Trophoblast cell (in vitro differentiated cells and primary cell): ENCODE measurements around the gene CHST11.

ENCODE experiments used
- DNase-seq, 2 donors: peaks; one replicate each; pipeline ENCODE4 v3.0.0-alpha.2; 2016
- H2AFZ ChIP-seq: 2 replicates; pipeline ENCODE4 v1.6.1; 2013; ENCODE audit warnings: low read length, moderate library complexity, mild to moderate bottlenecking; ENCODE audit not compliant: insufficient read depth, poor library complexity
- H2AK5ac ChIP-seq: 2 replicates; pipeline ENCODE4 v1.6.1; 2013; ENCODE audit warnings: mild to moderate bottlenecking, low read length
- H2BK120ac ChIP-seq: 2 replicates; pipeline ENCODE4 v1.6.1; 2013; ENCODE audit warnings: low read length, mild to moderate bottlenecking, moderate library complexity; ENCODE audit not compliant: insufficient read depth, poor library complexity
- H2BK12ac ChIP-seq: 2 replicates; pipeline ENCODE4 v1.6.1; 2013; ENCODE audit warnings: mild to moderate bottlenecking, low read length, moderate library complexity
- H2BK5ac ChIP-seq: 2 replicates; pipeline ENCODE4 v1.6.1; 2013; ENCODE audit warnings: low read length, low read depth, moderate library complexity, mild to moderate bottlenecking; ENCODE audit not compliant: poor library complexity
- H3K14ac ChIP-seq: 2 replicates; pipeline ENCODE4 v1.6.1; 2013; ENCODE audit warnings: mild to moderate bottlenecking, low read length
- H3K18ac ChIP-seq: 2 replicates; pipeline ENCODE4 v1.6.1; 2013; ENCODE audit warnings: mild to moderate bottlenecking, low read length
- H3K23ac ChIP-seq: 2 replicates; pipeline ENCODE4 v1.6.1; 2013; ENCODE audit warnings: low read length
- H3K27ac ChIP-seq: 2 replicates; pipeline ENCODE4 v1.5.1; 2013; ENCODE audit warnings: low read depth, mild to moderate bottlenecking, inconsistent platforms, low read length, moderate library complexity
- H3K27me3 ChIP-seq: 2 replicates; pipeline ENCODE4 v1.6.1; 2013; ENCODE audit warnings: inconsistent platforms, mild to moderate bottlenecking, low read length, moderate library complexity; ENCODE audit not compliant: insufficient read depth
- H3K36me3 ChIP-seq, 2 experiments: 1 replicate in 1 of 2; 2 replicates in 1 of 2; pipeline ENCODE4 v1.6.1; 2013; ENCODE audit warnings: low read length in 2 of 2, mild to moderate bottlenecking in 2 of 2, moderate library complexity in 1 of 2; ENCODE audit not compliant: insufficient read depth in 2 of 2, control insufficient read depth in 1 of 2
- H3K4ac ChIP-seq: 2 replicates; pipeline ENCODE4 v1.6.1; 2013; ENCODE audit warnings: low read depth, mild to moderate bottlenecking, low read length, moderate library complexity
- H3K4me1 ChIP-seq, 2 experiments: 1 replicate in 1 of 2; 2 replicates in 1 of 2; pipeline ENCODE4 v1.6.1; 2013; ENCODE audit warnings: low read length in 2 of 2, mild to moderate bottlenecking in 2 of 2, moderate library complexity in 1 of 2; ENCODE audit not compliant: insufficient read depth in 2 of 2, control insufficient read depth in 1 of 2
- H3K4me2 ChIP-seq: 2 replicates; pipeline ENCODE4 v1.6.1; 2013; ENCODE audit warnings: inconsistent platforms, mild to moderate bottlenecking, low read length, moderate library complexity
- H3K4me3 ChIP-seq: 2 replicates; pipeline ENCODE4 v1.5.1; 2013; ENCODE audit warnings: mild to moderate bottlenecking, low read depth, low read length, inconsistent platforms
- H3K79me1 ChIP-seq: one replicate; pipeline ENCODE4 v1.6.1; 2013; ENCODE audit warnings: low read length
- H3K79me2 ChIP-seq: 2 replicates; pipeline ENCODE4 v1.6.1; 2013; ENCODE audit warnings: low read length, mild to moderate bottlenecking; ENCODE audit not compliant: control insufficient read depth, insufficient read depth, poor library complexity
- H3K9ac ChIP-seq: 2 replicates; pipeline ENCODE4 v1.6.1; 2013; ENCODE audit warnings: mild to moderate bottlenecking, low read length
- H3K9me3 ChIP-seq: 2 replicates; pipeline ENCODE4 v1.6.1; 2013; ENCODE audit warnings: low read depth, mild to moderate bottlenecking, control low read depth, inconsistent platforms, low read length; ENCODE audit not compliant: insufficient read depth
- H4K12ac ChIP-seq: 2 replicates; pipeline ENCODE4 v1.6.1; 2013; ENCODE audit warnings: low read depth, mild to moderate bottlenecking, low read length, moderate library complexity
- H4K8ac ChIP-seq: 2 replicates; pipeline ENCODE4 v1.6.1; 2013; ENCODE audit warnings: low read depth, mild to moderate bottlenecking, low read length, moderate library complexity
- H4K91ac ChIP-seq: one replicate; pipeline ENCODE4 v1.6.1; 2013; ENCODE audit warnings: low read depth, mild to moderate bottlenecking, low read length, moderate library complexity
- WGBS: extraction: QIAGEN DNeasy Blood & Tissue Kit; methylation state at CpG from one replicate; pipeline ENCODE4 v1.1.7; 2013; ENCODE audit warnings: missing lambda C conversion rate; ENCODE audit not compliant: insufficient read length, insufficient coverage; ENCODE audit errors: extremely low coverage; 5-methylcytosine and 5-hydroxymethylcytosine counted together

The CHST11 gene

GRCh38 chr12:104486363-104486750 is 29.6 kb downstream of the CHST11 start:
- H4K91ac ChIP-seq = no peak overlapping the region
- WGBS = no CpG with 5 or more reads among the region's 7 CpGs

DNA sequence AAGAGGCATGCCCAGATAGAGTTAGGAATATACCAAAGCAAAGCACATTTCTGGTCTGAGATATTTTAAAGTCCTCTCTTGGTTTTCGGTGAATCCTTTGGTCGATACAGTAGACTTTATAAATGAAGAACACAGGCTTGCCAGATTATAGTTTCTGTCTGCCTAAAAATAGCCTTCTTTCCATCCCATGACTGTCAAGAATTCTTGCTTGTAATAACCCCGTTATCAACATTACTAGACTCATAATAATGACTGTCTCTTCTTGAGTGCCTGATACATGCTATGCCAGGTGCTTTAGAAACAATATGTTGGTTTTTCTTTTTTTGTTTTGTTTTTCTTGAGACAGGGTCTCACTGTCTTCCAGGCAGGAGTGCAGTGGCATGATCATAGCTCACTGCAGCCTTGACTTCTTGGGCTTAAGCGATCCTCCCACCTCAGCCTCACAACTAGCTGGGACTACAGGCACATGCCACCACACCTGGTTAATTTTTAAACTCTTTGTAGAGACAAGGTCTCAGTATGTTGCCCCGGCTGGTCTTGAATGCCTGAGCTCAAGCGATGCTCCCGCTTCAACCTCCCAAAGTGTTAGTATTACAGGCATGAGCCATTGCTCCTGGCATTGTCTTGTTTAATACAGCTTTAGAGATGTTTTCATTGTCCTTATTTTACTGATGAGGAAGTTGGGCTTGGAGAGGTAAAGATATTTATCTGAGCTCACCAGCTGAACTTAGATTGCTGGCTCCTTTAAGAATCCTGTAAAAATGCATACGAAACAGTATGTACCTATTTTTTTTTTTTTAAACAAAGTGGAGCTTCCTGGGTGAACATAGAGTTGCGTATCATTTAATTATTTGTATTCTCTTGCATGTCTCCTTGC is 30.4 kb downstream of the CHST11 start:
- no peak overlapping the region for H4K8ac ChIP-seq
- peaks cover 2% of the 10 kb centered on the region for H3K79me2 ChIP-seq
- H3K14ac ChIP-seq = no peak overlapping the region
- WGBS = no CpG with 5 or more reads among the region's 9 CpGs
- H3K27me3 ChIP-seq = no peaks in the 10 kb centered on the region
- no peak overlapping the region for H3K18ac ChIP-seq
- H3K36me3 ChIP-seq = peaks cover 0 to 5% of the 10 kb centered on the region in 2 experiments
- no peak for DNase-seq
- H3K9ac ChIP-seq = no peak overlapping the region
- H2BK5ac ChIP-seq = no peak overlapping the region
- H2AK5ac ChIP-seq = no peak overlapping the region
- H2BK120ac ChIP-seq = no peak overlapping the region
- no peaks in the 10 kb centered on the region for H3K4me1 ChIP-seq
- H3K4ac ChIP-seq = no peak overlapping the region
- no peak overlapping the region for H2AFZ ChIP-seq
- no peak overlapping the region for H3K4me3 ChIP-seq
- H3K23ac ChIP-seq = no peak overlapping the region
- no peak overlapping the region for H4K91ac ChIP-seq
- H3K4me2 ChIP-seq = no peak overlapping the region
- no peaks in the 10 kb centered on the region for H3K79me1 ChIP-seq
- no peak overlapping the region for H4K12ac ChIP-seq
- H2BK12ac ChIP-seq = no peak overlapping the region
- H3K9me3 ChIP-seq = peaks cover 2% of the 10 kb centered on the region
- no peak overlapping the region for H3K27ac ChIP-seq

More at GRCh38 chr12:104486363-104486750, 29.6 kb downstream of the CHST11 start:
- Histone ChIP-seq H3K18ac (no peak overlapping the region), H3K4me3 (no peak overlapping the region), H3K79me2 (peaks cover 2% of the 10 kb centered on the region), H2BK120ac (no peak overlapping the region), H3K9me3 (peaks cover 2% of the 10 kb centered on the region), H3K4me2 (no peak overlapping the region), H3K4me1 (no peaks in the 10 kb centered on the region), H2BK5ac (no peak overlapping the region), H2AK5ac (no peak overlapping the region), H3K27me3 (no peaks in the 10 kb centered on the region), H4K12ac (no peak overlapping the region), H3K4ac (no peak overlapping the region), H3K23ac (no peak overlapping the region), H3K79me1 (no peaks in the 10 kb centered on the region), H3K9ac (no peak overlapping the region), H2BK12ac (no peak overlapping the region), H2AFZ (no peak overlapping the region), H3K36me3 (peaks cover 0 to 5% of the 10 kb centered on the region in 2 experiments), H4K8ac (no peak overlapping the region), H3K14ac (no peak overlapping the region), H3K27ac (no peak overlapping the region)
- no peak for DNase-seq

DNA sequence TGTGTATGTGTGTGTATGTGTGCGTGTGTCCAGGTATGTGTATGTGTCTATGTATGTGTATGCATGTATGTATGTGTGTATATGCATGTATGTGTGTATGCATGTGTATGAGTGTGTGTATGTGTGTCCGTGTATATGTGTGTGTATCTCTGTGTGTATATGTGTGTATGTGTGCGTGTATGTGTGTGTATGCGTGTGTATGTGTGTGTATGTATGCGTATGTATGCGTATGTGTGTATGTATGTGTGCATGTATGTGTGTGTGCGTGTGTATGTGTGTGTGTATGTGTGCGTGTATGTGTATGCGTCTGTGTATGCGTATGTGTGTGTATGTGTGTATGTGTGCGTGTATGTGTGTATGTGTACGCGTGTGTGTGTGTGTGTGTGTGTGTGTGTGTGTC is 31.6 kb downstream of the CHST11 start:
- no peak overlapping the region for H3K9ac ChIP-seq
- no CpG with 5 or more reads among the region's 13 CpGs for WGBS
- H3K27ac ChIP-seq = no peak overlapping the region

DNA sequence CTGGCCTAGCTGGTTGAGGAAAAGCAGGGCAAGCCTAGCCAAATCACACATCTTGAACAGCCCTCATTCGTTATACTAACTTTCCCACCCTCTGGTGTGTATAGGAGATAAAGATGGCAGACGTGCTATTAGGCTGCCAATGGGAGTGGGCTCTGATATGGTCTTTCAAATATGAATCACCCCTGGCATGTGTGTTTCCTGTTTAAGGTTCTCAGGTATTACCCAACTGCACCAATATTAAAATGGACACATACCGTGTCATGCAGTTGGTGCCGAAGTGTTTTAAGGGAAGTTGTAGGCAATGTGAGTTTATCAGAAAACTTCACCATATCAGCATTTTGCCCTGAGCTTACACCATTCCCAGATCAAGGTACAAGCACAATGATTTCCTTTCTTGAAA is 33.4 kb downstream of the CHST11 start:
- Histone ChIP-seq H3K4me1 (no peaks in the 10 kb centered on the region), H2BK5ac (no peak overlapping the region), H4K91ac (no peak overlapping the region), H3K9ac (no peak overlapping the region), H2AFZ (no peak overlapping the region), H2AK5ac (no peak overlapping the region), H3K14ac (no peak overlapping the region), H2BK120ac (no peak overlapping the region), H3K79me1 (no peaks in the 10 kb centered on the region), H3K9me3 (peaks cover 2% of the 10 kb centered on the region), H3K4ac (no peak overlapping the region), H4K12ac (no peak overlapping the region), H3K36me3 (peaks cover 0 to 3% of the 10 kb centered on the region in 2 experiments), H3K4me3 (no peak overlapping the region), H3K79me2 (no peaks in the 10 kb centered on the region), H3K4me2 (no peak overlapping the region), H3K23ac (no peak overlapping the region), H3K18ac (no peak overlapping the region), H3K27ac (no peak overlapping the region), H4K8ac (no peak overlapping the region), H2BK12ac (no peak overlapping the region), H3K27me3 (no peaks in the 10 kb centered on the region)
- WGBS = no CpG with 5 or more reads among the region's 4 CpGs
- DNase-seq = no peak

More for the DNA sequence above, 31.6 kb downstream of the CHST11 start:
- peaks cover 2% of the 10 kb centered on the region for H3K9me3 ChIP-seq
- H3K4me3 ChIP-seq = peak overlapping the region; percentile 42
- H2AK5ac ChIP-seq = no peak overlapping the region
- no peak overlapping the region for H2BK12ac ChIP-seq
- no peak overlapping the region for H3K4ac ChIP-seq
- H2BK120ac ChIP-seq = no peak overlapping the region
- H4K12ac ChIP-seq = no peak overlapping the region
- H4K91ac ChIP-seq = no peak overlapping the region
- no peaks in the 10 kb centered on the region for H3K4me1 ChIP-seq
- no peaks in the 10 kb centered on the region for H3K79me1 ChIP-seq
- no peak for DNase-seq
- H4K8ac ChIP-seq = no peak overlapping the region
- H3K23ac ChIP-seq = peak overlapping the region; percentile 73
- peaks cover 0 to 3% of the 10 kb centered on the region in 2 experiments for H3K36me3 ChIP-seq
- H2AFZ ChIP-seq = no peak overlapping the region
- no peak overlapping the region for H2BK5ac ChIP-seq
- no peaks in the 10 kb centered on the region for H3K27me3 ChIP-seq
- no peak overlapping the region for H3K18ac ChIP-seq
- no peak overlapping the region for H3K4me2 ChIP-seq
- H3K14ac ChIP-seq = no peak overlapping the region
- no peaks in the 10 kb centered on the region for H3K79me2 ChIP-seq
